Astrocyte (in vitro differentiated cells and primary cell): ENCODE results near the gene FHIT. TPM values are rescaled to one million over a fixed set of nuclear protein-coding genes. Genes with fewer than 3 reads are reported as not detected.

Source experiments
- DNase-seq: peaks from one replicate; pipeline ENCODE4 v3.0.0-alpha.2; 2010; ENCODE audit warnings: low read depth
- FAIRE-seq: peaks from 2 replicates; lab custom pipeline; 2011; peaks lifted over from hg19 to GRCh38; lab: Jason Lieb, UNC
- H2AFZ ChIP-seq: 2 replicates; pipeline ENCODE4 v1.6.0; 2012; ENCODE audit warnings: low read depth, low read length, inconsistent platforms
- H3K27ac ChIP-seq: 2 replicates; pipeline ENCODE4 v1.5.1; 2011; ENCODE audit warnings: low read depth, low read length, inconsistent platforms
- H3K27me3 ChIP-seq: 2 replicates; pipeline ENCODE4 v1.6.0; 2011; ENCODE audit warnings: low read length, inconsistent platforms; ENCODE audit not compliant: insufficient read depth
- H3K36me3 ChIP-seq: 2 replicates; pipeline ENCODE4 v1.5.1; 2011; ENCODE audit warnings: low read length, inconsistent platforms; ENCODE audit not compliant: insufficient read depth
- H3K4me1 ChIP-seq: 2 replicates; pipeline ENCODE4 v1.5.1; 2011; ENCODE audit warnings: low read length, inconsistent platforms; ENCODE audit not compliant: insufficient read depth
- H3K4me2 ChIP-seq: 2 replicates; pipeline ENCODE4 v1.6.0; 2012; ENCODE audit warnings: low read length, inconsistent platforms
- H3K4me3 ChIP-seq: 2 replicates; pipeline ENCODE4 v1.5.1; 2011; ENCODE audit warnings: low read depth, mild to moderate bottlenecking, low read length, inconsistent platforms; ENCODE audit not compliant: insufficient read depth
- H3K79me2 ChIP-seq: 2 replicates; pipeline ENCODE4 v1.6.0; 2012; ENCODE audit warnings: mild to moderate bottlenecking, low read length, inconsistent platforms; ENCODE audit not compliant: insufficient read depth
- H3K9ac ChIP-seq: 2 replicates; pipeline ENCODE4 v1.6.0; 2012; ENCODE audit warnings: mild to moderate bottlenecking, low read length, inconsistent platforms
- H3K9me3 ChIP-seq: 2 replicates; pipeline ENCODE4 v1.5.1; 2012; ENCODE audit warnings: low read depth, mild to moderate bottlenecking, low read length, inconsistent platforms; ENCODE audit not compliant: insufficient read depth
- H4K20me1 ChIP-seq: 2 replicates; pipeline ENCODE4 v1.6.0; 2012; ENCODE audit warnings: low read length, inconsistent platforms; ENCODE audit not compliant: insufficient read depth
- H3K27ac Mint-ChIP-seq: one replicate; pipeline ENCODE4 v1.8.0; 2021; ENCODE audit warnings: mild to moderate bottlenecking, mixed read lengths; ENCODE audit not compliant: unreplicated experiment
- H3K27me3 Mint-ChIP-seq: one replicate; pipeline ENCODE4 v1.8.0; 2021; ENCODE audit warnings: low read depth, mixed read lengths; ENCODE audit not compliant: unreplicated experiment
- H3K36me3 Mint-ChIP-seq: one replicate; pipeline ENCODE4 v1.8.0; 2021; ENCODE audit warnings: low read depth, mixed read lengths; ENCODE audit not compliant: unreplicated experiment
- H3K4me1 Mint-ChIP-seq: one replicate; pipeline ENCODE4 v1.8.0; 2021; ENCODE audit warnings: low read depth, mixed read lengths; ENCODE audit not compliant: unreplicated experiment
- H3K4me3 Mint-ChIP-seq: one replicate; pipeline ENCODE4 v1.8.0; 2021; ENCODE audit warnings: mild to moderate bottlenecking, moderate library complexity, mixed read lengths; ENCODE audit not compliant: unreplicated experiment
- H3K9me3 Mint-ChIP-seq: one replicate; pipeline ENCODE4 v1.8.0; 2021; ENCODE audit warnings: mild to moderate bottlenecking, mixed read lengths; ENCODE audit not compliant: unreplicated experiment
- EZH2 ChIP-seq: IDR thresholded peaks from 2 replicates; pipeline ENCODE4 v1.6.1; 2012; ENCODE audit warnings: mild to moderate bottlenecking, low read length, inconsistent platforms; ENCODE audit not compliant: insufficient read depth
- total RNA-seq: library from RNA; stranded (reverse); gene quantifications from 2 replicates; pipeline ENCODE4 v1.2.1, GENCODE V29; 2021
- TF ChIP-seq, protein P1 (sequence below): IDR thresholded peaks from 2 replicates; pipeline ENCODE4 v1.5.1; 2011; ENCODE audit warnings: low read depth, mild to moderate bottlenecking, inconsistent platforms, low read length, moderate library complexity; ENCODE audit not compliant: insufficient read depth

Gene FHIT
- total RNA-seq, 1 donor from 2014 or later: 6.7 TPM

DNA sequence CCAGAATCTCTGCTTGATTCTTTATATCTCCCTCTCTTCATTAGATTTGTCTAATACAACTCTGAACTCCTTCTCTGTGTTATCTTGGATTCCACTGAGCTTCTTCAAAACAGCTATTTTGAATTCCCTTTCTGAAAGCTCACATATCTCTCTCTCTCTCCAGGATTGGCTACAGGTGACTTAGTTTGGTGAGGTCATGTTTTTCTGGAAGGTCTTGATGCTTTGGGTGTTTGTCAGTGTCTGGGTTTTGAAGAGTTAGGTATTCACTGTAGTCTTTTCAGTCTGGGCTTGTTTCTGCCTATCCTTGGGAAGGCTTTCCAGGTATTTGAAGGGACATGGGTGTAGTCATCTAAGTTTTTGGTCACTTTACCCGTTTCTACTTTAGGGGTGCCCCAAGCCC is 781.8 kb downstream of the FHIT start:
- DNase-seq: no peak
- H3K36me3 Mint-ChIP-seq: no peaks in the 10 kb centered on the region
- Histone ChIP-seq H3K4me1 (no peaks in the 10 kb centered on the region), H4K20me1 (no peaks in the 10 kb centered on the region), H3K27me3 (no peaks in the 10 kb centered on the region), H3K79me2 (no peaks in the 10 kb centered on the region), H3K9me3 (no peaks in the 10 kb centered on the region), H3K9ac (no peak overlapping the region), H3K4me2 (no peak overlapping the region), H3K4me3 (no peak overlapping the region), H3K27ac (no peak overlapping the region), H2AFZ (no peak overlapping the region), H3K36me3 (no peaks in the 10 kb centered on the region)
- H3K27me3 Mint-ChIP-seq: no peaks in the 10 kb centered on the region
- H3K4me1 Mint-ChIP-seq: no peaks in the 10 kb centered on the region
- H3K27ac Mint-ChIP-seq: no peak overlapping the region
- peaks cover 2% of the 10 kb centered on the region for H3K9me3 Mint-ChIP-seq
- TF ChIP-seq, protein P1, sequence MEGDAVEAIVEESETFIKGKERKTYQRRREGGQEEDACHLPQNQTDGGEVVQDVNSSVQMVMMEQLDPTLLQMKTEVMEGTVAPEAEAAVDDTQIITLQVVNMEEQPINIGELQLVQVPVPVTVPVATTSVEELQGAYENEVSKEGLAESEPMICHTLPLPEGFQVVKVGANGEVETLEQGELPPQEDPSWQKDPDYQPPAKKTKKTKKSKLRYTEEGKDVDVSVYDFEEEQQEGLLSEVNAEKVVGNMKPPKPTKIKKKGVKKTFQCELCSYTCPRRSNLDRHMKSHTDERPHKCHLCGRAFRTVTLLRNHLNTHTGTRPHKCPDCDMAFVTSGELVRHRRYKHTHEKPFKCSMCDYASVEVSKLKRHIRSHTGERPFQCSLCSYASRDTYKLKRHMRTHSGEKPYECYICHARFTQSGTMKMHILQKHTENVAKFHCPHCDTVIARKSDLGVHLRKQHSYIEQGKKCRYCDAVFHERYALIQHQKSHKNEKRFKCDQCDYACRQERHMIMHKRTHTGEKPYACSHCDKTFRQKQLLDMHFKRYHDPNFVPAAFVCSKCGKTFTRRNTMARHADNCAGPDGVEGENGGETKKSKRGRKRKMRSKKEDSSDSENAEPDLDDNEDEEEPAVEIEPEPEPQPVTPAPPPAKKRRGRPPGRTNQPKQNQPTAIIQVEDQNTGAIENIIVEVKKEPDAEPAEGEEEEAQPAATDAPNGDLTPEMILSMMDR: no peak
- no peak for FAIRE-seq
- no peak overlapping the region for H3K4me3 Mint-ChIP-seq

DNA sequence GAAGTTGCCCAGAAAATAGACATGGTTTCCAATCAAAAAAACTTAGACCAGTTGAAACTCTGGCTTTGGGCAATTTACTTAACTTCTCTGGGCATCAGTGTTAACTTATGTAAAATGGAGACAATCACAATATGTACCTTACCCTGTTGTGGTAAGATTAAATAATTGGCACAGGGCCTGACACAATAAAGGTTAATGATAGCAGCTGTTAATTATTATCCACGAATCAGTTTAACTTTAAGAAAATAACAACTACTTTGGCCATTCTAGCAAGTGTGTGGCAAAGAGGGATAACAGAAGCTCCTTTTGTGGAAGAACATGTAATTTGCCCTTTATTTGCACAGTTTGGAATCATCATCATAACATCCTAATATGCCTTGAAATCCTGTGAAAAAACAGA is 787.6 kb downstream of the FHIT start:
- no peaks in the 10 kb centered on the region for H3K36me3 Mint-ChIP-seq

DNA sequence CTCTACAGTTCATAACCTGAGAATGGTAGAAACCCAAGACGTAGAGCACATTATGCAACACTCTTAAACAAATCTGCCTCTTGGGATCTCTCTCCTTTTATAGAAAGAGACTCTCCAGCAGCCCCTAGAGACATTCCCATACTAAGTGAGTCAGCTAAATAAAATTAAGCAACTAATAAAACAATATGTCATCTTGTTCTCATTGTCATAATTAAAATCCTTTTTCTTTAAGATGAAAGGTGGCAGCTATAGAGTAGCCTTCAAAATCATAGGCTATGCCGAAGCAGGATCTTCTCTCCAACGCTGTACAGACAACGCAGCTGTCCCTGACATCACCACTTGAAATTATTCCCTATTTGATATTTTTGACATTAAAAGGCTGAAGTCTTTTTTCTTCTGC is 790.0 kb downstream of the FHIT start:
- Histone ChIP-seq H3K27me3 (no peaks in the 10 kb centered on the region), H4K20me1 (no peaks in the 10 kb centered on the region), H3K4me1 (no peaks in the 10 kb centered on the region), H3K27ac (no peak overlapping the region), H3K36me3 (no peaks in the 10 kb centered on the region), H3K9me3 (no peaks in the 10 kb centered on the region), H2AFZ (no peak overlapping the region), H3K4me3 (no peak overlapping the region), H3K79me2 (no peaks in the 10 kb centered on the region), H3K4me2 (no peak overlapping the region), H3K9ac (no peak overlapping the region)
- no peak for TF ChIP-seq EZH2
- TF ChIP-seq, protein P1: no peak
- no peak overlapping the region for H3K4me3 Mint-ChIP-seq
- H3K4me1 Mint-ChIP-seq: no peaks in the 10 kb centered on the region
- no peak for FAIRE-seq
- DNase-seq: no peak
- H3K36me3 Mint-ChIP-seq: no peaks in the 10 kb centered on the region
- peaks cover 5% of the 10 kb centered on the region for H3K27me3 Mint-ChIP-seq
- no peaks in the 10 kb centered on the region for H3K9me3 Mint-ChIP-seq
- no peak overlapping the region for H3K27ac Mint-ChIP-seq

More for the DNA sequence above, 787.6 kb downstream of the FHIT start:
- peaks cover 2% of the 10 kb centered on the region for H3K9me3 Mint-ChIP-seq
- H4K20me1 ChIP-seq: no peaks in the 10 kb centered on the region
- no peaks in the 10 kb centered on the region for H3K9me3 ChIP-seq
- FAIRE-seq: no peak
- no peak overlapping the region for H3K4me3 ChIP-seq
- no peak overlapping the region for H3K4me2 ChIP-seq
- no peaks in the 10 kb centered on the region for H3K79me2 ChIP-seq
- no peak overlapping the region for H3K4me3 Mint-ChIP-seq
- H2AFZ ChIP-seq: no peak overlapping the region
- H3K4me1 Mint-ChIP-seq: no peaks in the 10 kb centered on the region
- peaks cover 5% of the 10 kb centered on the region for H3K27me3 Mint-ChIP-seq
- H3K27ac Mint-ChIP-seq: no peak overlapping the region
- TF ChIP-seq, protein P1: no peak
- TF ChIP-seq EZH2: no peak
- no peak overlapping the region for H3K27ac ChIP-seq
- DNase-seq: no peak
- H3K36me3 ChIP-seq: no peaks in the 10 kb centered on the region
- H3K9ac ChIP-seq: no peak overlapping the region
- no peaks in the 10 kb centered on the region for H3K27me3 ChIP-seq
- H3K4me1 ChIP-seq: no peaks in the 10 kb centered on the region
